C4-2B (cell line): ENCODE results near the gene RGS11.

Source experiments
- H3K27ac ChIP-seq: fragments of 450-650 bp; 2 replicates; pipeline ENCODE4 v1.5.1; 2017
- ZFX ChIP-seq: fragments of 450-650 bp; IDR thresholded peaks from 2 replicates; pipeline ENCODE4 v1.6.1; 2017
- TF ChIP-seq, protein P1 (sequence below): fragments of 450-650 bp; conservative IDR thresholded peaks from 2 replicates; pipeline ENCODE4 v1.5.1; 2017; ENCODE audit warnings: mild to moderate bottlenecking

Gene RGS11

DNA sequence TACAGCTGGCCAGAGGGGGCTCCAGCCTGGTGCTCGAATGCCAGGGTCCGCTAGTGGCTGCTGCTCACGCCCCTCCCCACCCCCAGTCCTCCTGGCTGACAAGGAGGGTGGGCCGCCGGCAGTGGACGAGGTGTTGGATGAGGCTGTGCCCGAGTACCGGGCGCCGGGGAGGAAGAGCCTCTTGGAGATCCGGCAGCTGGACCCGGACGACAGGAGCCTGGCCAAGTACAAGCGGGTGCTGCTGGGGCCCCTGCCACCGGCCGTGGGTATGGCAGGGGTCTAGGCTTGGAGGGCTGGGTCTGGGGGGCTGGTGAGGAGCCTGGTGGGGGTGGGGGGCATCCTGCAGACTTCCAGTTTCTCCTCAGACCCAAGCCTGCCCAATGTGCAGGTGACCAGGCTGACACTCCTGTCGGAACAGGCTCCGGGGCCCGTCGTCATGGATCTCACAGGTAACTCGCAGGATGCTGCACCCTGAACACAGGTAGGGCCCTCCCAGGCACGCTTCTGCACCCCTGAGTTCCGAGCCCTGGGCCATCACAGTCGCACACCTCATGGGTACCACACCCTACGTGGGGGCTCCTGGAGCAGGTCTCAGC, 6.0 kb upstream of the RGS11 start:
- no peak overlapping the region for H3K27ac ChIP-seq
- no peak for TF ChIP-seq ZFX

DNA sequence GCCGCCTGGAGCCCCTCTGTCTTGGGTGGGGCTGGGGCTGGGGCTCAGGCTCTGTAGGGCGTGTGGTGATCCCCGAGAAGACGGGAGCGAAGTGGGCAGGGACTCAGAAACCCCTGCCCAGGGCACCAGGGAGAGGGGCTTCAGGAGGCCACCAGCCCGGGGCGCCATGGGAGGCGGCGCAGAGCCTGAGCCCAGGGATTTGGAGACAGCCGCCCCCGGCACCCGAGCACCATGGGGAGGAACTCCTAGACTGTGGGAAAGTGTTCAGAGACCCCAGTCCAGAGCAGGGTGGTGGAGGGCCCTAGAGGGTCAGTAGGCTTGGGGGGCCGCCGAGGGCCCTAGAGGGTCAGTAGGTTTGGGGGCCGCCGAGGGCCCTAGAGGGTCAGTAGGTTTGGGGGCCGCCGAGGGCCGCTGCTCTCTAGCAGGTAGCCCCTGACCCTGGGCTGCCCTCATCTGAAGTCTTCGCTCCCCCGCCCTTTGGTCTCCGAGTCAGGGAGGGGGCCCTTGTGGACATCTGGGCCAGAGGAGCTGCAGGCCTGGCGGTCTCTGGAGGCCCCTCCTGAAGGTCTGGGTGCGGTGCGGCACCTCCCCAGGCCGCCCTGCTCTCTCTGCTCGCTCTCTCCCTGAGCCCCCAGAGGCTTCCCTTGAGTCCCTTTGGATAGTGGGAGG, 5.4 kb upstream of the RGS11 start:
- TF ChIP-seq, protein P1, sequence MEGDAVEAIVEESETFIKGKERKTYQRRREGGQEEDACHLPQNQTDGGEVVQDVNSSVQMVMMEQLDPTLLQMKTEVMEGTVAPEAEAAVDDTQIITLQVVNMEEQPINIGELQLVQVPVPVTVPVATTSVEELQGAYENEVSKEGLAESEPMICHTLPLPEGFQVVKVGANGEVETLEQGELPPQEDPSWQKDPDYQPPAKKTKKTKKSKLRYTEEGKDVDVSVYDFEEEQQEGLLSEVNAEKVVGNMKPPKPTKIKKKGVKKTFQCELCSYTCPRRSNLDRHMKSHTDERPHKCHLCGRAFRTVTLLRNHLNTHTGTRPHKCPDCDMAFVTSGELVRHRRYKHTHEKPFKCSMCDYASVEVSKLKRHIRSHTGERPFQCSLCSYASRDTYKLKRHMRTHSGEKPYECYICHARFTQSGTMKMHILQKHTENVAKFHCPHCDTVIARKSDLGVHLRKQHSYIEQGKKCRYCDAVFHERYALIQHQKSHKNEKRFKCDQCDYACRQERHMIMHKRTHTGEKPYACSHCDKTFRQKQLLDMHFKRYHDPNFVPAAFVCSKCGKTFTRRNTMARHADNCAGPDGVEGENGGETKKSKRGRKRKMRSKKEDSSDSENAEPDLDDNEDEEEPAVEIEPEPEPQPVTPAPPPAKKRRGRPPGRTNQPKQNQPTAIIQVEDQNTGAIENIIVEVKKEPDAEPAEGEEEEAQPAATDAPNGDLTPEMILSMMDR: no peak
- H3K27ac ChIP-seq: no peak overlapping the region

DNA sequence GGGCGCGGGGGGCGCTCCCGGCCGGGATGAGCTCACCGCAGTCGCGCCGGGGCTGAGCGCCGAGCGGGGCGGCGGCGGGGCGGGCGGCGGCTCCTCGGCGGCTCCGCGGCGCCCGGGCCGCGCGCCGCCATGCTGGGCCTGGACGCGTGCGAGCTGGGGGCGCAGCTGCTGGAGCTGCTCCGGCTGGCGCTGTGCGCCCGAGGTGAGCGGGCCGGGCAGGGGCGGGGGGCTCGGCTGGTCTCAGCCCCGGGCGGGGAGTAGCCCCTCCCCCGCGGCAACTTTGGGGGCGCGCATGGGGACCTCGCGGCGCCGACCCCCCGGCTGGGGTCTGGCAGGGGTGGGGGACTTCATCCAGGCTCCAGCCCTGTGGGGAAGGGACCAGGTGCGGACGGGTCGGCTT, 4.8 kb upstream of the RGS11 start, which contains the start of gene ARHGDIG:
Gene ARHGDIG (plus strand): TSS at position 40 of the 400 bp plus-strand sequence. CDS start 90 bp downstream, at position 130.
- TF ChIP-seq, protein P1: no peak
- TF ChIP-seq ZFX: no peak
- H3K27ac ChIP-seq: no peak within 1 kb of the TSS

DNA sequence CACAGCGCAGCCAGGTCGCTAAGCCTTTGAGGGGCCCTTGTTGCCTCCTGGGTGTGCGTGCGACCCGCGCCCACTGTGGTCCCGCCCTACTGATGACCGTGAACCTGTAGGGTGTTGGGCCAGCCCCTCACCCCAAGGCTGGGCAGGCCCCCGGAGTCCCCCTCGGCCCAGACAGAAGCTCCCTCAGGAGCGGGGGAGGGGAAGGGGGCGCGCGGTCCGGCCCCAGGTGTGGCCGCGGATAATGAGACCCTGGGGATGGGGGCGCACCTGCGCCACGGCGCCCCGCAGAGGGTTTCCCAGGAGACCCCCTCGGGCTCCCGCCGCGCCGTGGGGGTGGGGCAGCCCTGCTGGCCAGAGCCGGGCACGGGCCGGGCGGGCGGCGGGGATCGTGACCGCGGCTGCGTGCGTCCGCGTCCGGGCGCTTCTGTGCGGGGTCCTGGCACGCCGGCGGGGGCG, 4.3 kb upstream of the RGS11 start:
- TF ChIP-seq ZFX: no peak
- TF ChIP-seq, protein P1: no peak
- H3K27ac ChIP-seq: no peak overlapping the region

DNA sequence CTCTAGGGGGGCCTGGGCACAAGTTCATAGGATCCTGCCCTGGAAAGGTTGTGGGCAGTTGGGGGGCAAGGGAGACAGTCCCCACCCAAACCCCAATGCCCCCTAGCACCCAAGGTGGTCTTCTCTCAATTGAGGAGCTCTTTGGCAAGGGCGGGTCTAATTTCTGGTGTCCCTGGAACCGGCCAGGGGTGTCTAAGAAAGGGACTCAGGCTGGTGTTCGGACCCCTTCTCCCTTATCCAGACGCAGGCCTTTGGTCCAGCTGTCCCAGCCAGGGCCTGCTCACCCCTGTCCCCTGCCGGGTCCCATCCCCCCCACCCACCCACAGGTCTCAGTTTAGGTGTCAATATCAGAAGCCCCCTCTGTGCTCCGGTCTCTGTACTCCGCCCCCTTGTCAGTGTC, 3.8 kb upstream of the RGS11 start:
- no peak overlapping the region for H3K27ac ChIP-seq
- TF ChIP-seq, protein P1: no peak
- no peak for TF ChIP-seq ZFX

DNA sequence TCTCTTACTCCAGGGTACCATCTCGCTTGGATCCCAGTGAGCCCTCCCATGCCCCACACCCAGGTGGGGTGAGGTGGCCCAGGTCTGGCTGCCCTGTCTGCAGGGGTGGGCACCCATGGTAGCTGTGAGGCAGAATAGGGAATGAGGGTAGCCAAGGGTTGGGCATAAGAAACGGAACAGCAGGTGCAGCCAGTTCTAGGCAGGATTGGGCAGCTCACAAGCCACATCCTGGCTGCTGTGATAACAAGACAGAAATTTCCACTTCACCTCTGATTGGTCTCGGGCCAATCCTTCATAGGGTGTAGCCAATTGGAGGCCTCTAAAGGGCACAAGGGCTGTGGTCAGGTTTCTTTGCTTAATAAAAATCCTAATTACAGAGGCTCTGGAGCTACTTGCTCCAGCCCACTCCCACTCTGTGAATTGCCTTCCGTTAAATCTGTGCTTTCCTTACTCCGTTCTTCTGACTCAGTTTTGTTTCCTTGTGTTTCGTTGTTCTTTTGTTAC, 3.2 kb upstream of the RGS11 start:
- TF ChIP-seq ZFX: no peak
- TF ChIP-seq, protein P1: no peak

DNA sequence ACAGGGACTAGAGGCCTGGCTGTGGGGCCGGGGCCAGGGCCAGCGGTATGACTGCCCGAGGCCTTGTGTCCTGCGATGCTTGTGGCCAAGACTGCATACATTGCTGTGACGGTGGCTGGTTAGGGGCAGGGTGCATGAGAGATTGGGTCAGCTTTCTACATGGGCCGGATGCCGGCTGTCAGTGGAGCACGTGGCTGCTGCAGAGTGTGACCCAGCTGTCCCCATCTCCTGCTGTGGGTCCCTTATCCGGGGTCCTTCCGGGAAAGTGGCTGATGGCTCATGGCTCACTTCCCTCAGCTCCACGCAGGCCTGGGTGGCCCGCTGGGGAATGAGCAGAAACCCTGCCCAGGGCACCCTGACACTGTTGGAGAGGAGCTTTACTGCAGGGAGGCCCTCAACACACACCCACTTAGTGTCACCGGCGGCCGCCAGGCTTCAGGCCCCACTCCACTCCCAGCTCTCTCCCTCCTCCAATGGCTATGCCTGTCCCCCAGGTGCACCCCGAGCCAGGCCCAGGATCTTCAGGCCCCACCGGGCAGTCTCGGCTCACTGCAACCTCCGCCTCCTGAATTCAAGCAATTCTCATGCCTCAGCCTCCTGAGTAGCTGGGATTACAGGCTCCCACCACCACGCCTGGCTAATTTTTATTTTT, 808 bp upstream of the RGS11 start:
- H3K27ac ChIP-seq: no peak overlapping the region
- no peak for TF ChIP-seq ZFX
- TF ChIP-seq, protein P1: no peak

More for the DNA sequence above, 3.2 kb upstream of the RGS11 start:
- no peak overlapping the region for H3K27ac ChIP-seq
